Colon (tissue), 2 donors: Measurements from ENCODE around the gene GPR157.
"Not testable (repeated sequence)": the region's sequence is repeated elsewhere in the genome, so short reads cannot be mapped to it uniquely, and the experiment has no call there.

ENCODE experiments used
- FAIRE-seq: peaks from 2 replicates; lab custom pipeline; 2012; peaks lifted over from hg19 to GRCh38; lab: Jason Lieb, UNC
- donor health status: control.
- donor health status: control.

Gene GPR157

DNA sequence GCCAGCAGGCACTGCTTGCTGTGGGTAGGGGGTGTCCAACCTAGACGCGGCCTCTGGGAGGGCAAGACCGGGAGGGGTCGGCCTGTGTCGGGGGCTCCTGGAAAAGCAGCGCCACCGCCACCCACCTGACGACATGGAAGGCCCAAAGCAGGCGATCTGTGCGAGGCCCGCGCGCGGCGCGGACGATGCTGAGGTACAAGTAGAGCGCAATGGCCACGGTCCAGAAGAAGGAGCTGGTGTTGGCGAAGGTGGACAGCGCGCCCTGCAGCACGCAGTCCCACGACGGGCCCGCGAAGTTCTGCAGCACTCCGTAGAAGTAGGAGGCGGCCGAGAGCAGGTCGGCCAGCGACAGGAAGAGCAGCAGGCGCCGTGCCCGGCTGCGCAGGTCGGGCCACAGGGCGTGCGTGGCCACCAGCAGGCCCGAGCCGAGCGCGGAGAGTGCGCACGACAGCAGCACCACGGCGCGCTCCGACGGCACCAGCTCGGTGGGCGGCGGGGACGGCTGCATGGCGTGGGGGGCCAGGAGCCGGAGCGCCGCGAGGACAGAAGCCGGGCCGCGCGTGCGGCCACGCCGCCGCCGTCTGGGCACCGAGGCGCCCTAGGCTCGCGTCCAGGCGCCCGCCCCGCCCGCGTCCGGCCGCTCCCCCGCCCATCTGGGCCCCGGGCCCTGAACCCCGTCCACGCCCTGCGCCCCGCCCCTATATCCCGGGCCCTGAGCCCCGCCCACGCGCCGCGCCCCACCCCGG is at the start of gene GPR157:
TSS of gene GPR157 (minus strand) at position 583 of the 746 bp plus-strand sequence. CDS start at position 508, 75 bp downstream.
- no peak for FAIRE-seq

DNA sequence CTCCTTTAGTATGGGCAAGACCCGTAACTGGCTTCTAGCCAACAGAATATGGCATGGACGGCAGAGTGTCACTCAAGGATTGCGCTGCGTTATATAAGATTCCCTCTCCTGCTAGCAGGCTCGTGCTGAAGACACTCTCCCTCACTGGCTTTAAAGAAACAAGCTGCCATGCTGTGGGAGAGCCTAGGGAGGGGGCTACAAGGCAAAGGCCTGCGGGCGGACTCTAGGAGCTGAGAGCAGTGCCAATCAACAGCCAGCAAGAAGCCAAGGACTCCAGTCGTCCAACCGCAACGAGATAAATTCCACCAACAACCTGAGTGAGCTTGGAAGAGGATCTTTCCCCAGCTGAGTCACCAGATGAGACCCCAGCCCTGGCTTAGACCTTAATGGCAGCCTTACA is 45.9 kb upstream of the GPR157 start:
- FAIRE-seq: no peak

DNA sequence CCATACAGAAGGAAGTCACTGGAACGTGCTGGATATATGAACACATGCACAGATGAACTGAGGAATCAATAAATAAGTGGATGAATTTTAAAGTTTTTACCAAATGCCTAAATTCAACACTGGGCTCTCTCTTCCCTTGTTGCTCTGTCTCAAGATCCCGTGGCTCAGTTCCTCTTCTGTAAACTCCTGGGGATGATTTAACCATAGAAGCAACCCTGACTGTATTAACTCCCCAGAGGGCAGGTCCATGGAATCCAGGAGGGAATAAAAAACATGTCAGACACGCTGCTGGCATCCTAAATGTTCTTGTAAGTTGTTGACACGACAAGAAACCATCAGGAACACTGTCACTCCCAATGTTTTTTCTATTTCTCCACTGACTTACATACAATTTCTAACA is 45.3 kb upstream of the GPR157 start:
- no peak for FAIRE-seq

GRCh38 chr1:9169601-9170137 is 40.8 kb upstream of the GPR157 start:
- no peak for FAIRE-seq

DNA sequence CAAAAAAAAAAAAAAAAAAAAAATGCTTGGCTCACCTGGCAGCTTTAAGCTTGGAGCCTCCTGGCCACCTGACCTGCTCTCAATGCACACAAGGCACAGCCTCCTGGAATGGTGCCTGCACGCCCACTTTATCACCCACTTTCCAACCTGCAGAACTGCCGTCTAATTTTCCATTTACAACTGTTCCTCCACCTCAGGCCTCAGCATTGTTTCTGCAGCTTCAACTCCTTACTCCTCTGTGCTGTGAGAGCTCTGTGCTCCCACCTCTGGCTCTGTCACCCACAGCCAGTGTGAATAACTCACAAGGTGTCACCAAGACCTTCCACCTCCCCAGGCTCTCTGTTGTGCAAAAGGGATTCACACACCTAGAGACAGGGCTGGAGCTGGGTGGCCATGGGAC is 38.7 kb upstream of the GPR157 start:
- FAIRE-seq: no peak

DNA sequence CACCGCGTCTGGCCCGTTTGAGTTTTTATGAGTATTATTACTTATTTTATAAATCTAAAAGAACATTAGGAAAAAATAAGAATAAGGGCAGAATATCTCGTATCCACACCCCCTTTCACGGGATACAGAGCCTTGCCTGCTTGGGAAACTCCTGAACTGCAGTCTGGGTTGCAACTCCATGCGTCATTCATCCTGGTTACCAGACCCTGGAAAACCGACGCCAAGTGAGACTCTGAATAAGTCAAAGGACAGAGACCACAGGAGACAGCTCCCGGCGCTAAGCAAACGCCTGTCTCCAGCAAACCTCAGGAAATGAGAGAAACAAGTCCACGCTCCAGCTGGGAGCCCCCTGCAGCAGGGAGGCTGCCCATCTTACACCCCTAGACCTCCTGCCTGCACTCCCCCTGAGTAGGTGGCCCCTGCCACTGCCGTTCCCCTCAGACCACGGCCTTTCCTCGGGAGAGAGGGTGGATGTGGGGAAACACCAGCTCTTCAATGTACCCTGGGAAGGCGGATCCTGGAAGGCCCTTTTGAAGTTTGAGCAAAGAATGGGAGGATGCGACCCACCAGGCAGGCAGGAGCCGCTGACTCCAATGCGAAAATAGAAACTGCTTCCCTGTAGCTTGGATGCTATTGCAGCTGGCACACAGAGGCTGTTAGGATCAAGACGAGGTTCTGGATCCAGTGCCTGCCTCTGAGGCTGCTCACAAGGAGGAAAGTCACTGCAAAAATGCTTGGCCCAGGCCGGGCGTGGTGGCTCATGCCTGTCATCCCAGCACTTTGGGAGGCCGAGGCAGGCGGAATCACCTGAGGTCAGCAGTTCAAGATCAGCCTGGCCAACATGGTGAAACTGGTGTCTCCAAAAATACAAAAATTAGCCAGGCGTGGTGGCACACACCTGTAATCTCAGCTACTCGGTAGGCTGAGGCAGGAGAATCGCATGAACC is 37.7 kb upstream of the GPR157 start:
- FAIRE-seq: no peak

DNA sequence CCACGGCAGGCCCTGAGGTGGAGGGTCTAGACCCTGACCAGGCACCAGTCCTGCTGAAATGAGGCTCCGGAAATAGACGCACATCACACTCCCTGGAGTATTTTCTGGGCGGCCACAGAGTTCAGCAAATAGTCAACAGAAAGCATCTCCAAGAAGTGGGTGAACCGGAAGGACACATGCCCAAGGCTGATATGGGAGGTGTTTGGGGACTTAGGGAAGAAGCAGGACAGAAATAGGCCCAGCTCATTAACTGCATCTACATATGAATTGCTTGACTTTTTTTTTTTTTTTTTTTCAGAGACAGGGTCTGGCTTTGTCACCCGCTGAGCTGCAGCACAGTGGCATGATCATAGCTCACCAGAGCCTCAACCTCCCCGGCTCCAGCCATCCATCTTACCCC is 36.5 kb upstream of the GPR157 start:
- no peak for FAIRE-seq

DNA sequence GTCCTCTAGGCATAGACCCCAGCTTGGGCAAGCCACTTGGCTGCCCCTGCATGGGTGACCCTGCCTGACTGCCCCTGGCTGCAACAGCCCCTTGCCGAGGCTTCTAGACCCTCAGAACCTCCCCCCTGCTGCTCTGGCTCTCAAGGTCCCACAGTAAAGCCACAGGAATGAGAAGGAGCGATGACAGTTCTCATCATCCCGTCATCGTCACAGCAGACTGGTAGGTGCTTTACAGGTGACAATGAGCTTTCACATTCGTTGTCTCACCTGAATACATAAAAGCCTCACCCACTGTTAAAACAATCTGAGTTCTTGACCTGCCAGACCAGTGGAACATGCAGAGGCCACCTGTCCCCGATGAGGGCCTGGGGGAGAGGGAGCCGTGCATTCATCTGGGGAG is 36.0 kb upstream of the GPR157 start:
- no peak for FAIRE-seq

DNA sequence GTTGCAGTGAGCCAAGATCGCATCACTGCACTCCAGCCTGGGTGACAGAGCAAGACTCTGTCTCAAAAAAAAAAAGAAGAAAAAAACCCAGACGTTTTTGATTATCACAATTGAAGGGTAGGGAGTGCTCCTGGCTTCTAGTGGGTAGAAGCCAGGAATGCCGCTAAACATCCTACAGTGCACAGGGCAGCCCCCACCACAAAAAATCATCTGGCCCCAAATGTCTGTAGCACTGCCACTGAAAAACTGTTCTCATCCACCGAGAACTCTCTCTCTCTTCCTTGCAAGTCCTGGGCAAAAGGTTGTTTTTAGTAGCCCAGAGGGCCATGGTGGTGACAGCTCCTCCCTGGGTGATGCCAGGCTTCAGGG is 35.6 kb upstream of the GPR157 start:
- FAIRE-seq: no peak

- FAIRE-seq: no peak
Observed at GRCh38 chr1:9161963-9162362, 33.1 kb upstream of the GPR157 start.

DNA sequence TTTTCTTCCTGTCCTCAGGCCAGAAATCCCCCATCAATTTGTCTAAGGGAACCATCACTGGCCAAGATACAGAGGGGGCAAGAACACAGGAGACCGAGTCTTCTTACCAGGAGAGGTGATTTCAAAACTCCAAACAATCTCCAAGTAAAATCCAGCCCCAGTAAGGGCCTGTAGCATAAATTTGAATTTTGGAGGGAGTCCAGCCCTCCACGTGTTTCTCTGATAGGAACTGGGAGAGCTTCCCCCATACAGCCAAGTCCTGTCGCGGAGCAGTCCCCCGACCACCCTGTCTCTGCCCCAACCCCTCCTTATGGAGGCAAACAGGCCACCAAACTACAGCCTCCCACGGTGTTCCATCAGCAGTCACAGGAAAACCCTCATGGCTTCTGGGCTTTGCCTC is 32.4 kb upstream of the GPR157 start:
- FAIRE-seq: no peak

DNA sequence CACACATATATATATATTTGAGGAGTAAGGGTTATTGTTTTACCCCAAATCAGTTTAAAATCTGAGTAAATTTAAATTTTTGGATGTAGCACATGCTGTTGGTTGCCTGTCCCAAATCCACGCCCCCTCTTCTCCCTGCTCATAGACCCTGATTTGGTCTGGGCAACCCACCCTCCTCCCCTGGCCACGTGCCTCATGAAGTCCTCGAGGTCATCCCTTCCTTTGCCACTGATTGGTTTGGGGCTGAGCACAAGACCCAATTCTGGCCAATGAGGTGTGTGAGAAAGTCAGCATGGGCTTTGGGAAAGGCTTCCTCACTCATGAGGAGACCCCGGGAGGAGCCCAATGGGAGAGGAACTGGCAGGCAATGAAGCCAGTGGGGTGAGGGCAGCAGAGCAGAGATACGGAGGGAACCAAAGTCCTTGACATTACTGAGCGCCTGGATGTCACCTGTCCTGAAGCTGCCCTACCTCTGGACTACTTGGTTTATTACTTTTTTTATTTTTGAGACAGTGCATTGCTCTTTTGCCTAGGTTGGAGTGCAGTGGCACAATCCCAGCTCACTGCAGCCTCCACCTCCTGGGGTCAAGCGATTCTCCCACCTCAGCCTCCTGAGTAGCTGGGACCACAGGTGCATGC is 31.3 kb upstream of the GPR157 start:
- FAIRE-seq: no peak

DNA sequence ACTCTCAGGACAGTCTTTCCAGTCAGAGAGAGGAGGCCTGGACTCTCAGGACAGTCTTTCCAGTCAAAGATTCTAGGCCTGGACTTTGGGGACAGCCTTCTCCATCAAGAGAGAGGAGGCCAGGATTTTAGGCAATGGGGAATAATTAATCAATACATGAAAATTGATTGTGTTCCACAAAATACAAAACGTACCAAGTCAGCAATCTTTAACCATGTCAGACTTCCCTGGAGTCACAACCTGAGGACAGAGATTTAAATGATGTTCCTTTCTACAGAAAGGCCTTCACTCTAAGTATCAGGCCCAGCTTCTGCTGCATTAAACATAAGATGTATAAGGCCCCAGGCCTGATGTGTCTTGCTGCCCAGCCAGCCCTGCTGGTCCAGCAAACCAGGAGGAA is 27.0 kb upstream of the GPR157 start:
- FAIRE-seq: no peak

DNA sequence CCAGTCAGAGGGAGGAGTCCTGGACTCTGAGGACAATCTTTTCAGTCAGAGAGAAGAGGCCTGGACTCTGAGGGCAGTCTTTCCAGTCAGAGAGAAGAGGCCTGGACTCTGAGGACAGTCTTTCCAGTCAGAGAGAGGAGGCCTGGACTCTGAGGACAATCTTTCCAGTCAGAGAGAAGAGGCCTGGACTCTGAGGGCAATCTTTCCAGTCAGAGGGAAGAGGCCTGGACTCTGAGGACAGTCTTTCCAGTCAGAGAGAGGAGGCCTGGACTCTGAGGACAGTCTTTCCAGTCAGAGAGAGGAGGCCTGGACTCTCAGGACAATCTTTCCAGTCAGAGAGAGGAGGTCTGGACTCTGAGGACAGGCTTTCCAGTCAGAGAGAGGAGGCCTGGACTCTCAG is 26.5 kb upstream of the GPR157 start:
- FAIRE-seq: not testable (repeated sequence)

GRCh38 chr1:9153152-9153551 is 24.2 kb upstream of the GPR157 start:
- FAIRE-seq: no peak

DNA sequence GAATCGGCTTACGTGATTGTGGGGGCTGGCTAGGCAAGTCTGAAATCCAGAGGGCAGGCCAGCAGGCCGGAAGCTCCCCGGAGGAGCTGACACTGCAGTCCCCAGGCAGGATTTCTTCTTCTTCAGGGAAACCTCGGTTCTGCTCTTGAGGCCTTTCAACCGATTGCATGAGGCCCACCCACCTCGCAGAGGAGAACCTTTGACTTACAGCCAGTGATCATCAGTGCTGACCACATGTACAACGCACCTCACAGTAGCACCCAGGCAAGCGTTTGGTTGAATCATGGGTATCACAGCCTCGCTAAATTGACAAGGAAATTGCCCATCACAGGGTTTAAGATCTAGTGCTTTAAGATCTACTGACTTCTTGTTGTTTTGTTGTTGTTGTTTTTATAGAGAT is 23.6 kb upstream of the GPR157 start:
- FAIRE-seq: no peak

- FAIRE-seq: no peak
Observed at GRCh38 chr1:9151328-9151860, 22.5 kb upstream of the GPR157 start.

DNA sequence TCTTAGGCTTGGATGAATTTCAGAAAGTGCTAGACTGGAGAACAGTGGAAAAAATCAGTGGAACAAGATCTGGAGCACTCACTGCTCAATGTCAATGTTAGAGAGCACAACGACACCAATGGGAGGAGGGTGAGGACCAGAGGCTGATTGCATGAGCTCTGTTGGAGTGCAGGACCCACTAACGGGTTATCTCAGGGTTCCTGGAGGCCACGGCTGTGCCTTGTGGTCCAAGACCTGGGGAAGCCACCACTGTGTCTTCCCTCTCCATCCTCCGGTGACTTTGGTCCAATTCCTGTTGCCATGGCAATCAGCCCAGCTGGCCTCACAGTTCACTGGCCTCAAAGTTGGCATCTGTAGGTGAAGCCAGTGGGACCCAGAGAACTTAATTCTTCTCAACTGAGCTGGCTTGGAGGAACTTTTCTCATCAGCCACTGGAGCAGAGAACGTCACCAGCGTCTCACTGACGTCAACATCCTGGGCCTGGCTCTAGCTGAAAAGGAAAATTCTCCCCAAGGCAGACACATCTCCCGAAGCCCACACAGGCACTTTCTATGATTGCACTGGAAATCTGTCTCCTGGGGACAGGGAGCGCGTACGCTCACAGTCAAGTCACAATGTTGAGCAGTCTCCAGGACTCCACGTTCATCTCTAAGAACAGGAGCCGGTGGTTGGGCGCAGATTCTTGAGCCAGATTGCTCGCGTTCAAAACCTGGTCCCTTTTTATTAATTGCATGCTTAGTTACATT is 21.9 kb upstream of the GPR157 start:
- FAIRE-seq: no peak

GRCh38 chr1:9149837-9150581 is 21.1 kb upstream of the GPR157 start:
- no peak for FAIRE-seq

DNA sequence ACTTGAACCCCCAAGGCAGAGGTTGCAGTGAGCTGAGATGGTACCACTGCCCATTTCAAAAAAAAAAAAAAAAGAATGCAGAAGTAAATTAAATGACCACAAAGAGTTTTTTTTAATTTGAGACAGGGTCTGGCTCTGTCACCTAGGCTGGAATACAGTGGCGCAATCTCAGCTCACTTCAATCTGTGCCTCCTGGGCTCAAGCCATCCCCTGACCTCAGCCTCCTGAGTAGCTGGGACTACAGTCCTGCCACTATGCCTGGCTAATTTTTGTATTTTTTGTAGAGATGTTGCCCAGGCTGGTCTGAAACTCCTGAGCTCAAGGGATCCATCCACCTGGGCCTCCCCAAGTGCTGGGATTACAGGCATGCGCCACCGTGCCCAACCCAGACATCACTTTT is 20.2 kb upstream of the GPR157 start:
- FAIRE-seq: no peak

DNA sequence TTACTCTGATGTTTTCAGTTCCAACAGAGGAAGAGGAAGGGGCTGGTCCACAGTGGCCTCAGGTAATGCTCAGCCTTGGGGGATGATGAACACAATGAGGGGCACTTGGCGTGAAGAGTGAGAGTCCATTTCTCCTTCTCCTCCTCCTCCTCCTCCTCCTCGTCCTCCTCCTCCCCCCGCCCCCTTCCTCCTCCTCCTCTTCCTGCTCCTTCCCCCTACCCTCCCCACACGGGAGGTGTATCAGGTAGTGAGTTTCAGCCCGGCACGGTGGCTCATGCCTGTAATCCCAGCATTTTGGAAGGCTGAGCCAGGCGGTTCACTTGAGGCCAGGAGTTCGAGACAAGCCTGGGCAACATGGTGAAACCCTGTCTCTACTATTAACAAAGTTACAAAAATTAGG is 17.3 kb upstream of the GPR157 start:
- no peak for FAIRE-seq
